ENCODE results near the gene C12orf75.

DNA sequence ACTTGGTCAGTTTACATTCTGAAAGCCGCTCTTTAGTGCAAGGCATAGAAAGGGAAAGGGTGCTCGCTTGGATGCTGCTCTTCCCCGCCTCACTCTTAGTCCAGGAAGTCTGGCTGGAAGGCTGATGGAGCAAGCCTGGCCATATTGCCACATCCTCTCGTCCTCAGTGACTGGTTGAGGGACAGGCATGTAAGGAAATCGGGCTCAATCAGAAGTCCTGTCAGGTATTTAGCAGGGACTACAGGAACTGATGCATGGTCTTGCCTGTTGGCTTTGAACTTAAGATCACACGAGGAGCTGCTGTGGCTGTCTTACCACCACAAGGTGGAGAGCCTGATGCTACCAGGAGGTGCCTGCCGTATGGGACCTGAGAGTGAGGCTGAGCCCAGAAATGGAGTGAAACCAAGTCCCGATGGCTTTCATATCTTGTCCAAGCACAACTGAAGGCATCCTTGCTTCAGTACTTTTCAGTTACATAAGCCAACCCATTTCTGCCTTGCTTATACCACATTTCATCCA lies 10.7 kb upstream of the C12orf75 start:
- no peak for TF ChIP-seq CTCF (conservative IDR thresholded peaks at IDR 0.05 in 1 of 2, IDR thresholded peaks at IDR 0.05 in 1 of 2; ENCODE audit: low read depth in 1 of 2, low read length in 2 of 2)
- TF ChIP-seq EZH2 (IDR thresholded peaks at IDR 0.05; ENCODE audit: low read length, missing control alignments): no peak
